AG08395 (cell line): ENCODE results near the gene BCL2.

Source experiments
- DNase-seq: peaks from one replicate; pipeline ENCODE4 v3.0.0; 2012; ENCODE audit warnings: mixed read lengths, low spot score

Gene BCL2

DNA sequence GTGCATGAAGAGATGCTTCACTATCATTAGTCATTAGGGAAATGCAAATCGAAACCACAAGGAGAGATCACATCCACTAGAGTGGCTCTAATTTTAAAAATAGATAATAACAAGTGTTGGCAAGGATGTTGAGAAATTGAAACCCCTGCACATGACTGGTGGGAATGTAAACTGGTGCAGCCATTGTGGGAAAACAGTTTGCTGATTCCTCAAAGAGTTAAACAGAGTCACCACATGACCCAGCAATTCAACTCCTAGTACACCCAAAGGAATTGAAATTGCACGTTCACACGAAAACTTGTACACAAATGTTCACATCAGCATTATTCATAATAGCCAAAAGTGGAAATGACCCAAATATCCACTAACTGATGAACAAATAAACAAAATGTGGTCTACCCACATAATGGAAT is 179.5 kb downstream of the BCL2 start:
- no peak for DNase-seq

GRCh38 chr18:63138436-63139340 is 180.9 kb downstream of the BCL2 start:
- peak; percentile 66 for DNase-seq

DNA sequence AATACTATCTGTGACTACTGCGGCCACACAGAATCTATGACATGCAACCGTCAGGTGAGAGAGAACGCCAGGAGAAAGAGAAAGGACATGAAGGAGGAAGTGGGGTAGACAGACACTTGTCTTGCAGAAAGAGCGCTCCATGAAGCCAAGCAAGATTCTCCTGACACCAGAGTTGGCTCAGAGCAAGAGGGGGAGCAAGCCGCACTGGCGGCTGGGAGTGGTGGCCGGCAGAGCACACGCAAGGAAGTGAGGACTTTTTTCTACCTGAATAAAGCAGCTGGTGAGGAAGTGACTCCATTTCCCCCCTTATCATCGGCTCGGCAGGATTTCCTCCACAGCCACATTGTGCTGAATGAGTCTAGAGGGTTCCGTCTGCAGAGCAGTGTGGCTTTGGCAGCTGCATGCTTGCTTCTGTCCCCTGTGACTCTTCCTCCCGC is 181.6 kb downstream of the BCL2 start:
- peak; percentile 14 for DNase-seq

- no peak for DNase-seq
These were observed 184.5 kb downstream of the BCL2 start for GRCh38 chr18:63135101-63135500.

DNA sequence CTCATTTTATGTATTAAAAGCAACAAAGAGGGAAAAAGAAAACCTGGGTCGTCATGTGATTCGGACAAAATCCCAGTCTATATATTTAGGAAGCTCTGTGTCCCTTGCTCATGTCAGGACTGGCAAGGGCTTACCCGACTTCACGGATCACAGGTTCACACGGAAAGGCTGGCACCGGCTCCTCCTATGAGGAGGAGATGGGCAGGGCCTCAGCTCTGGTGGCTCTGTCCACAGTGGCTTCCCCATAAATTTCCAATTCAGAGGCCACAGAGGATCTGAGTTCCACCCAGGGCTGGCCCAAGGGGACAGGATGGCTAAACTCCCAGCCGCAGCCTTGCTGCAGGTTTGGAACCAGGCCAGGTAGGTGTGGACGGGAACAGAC is 186.8 kb downstream of the BCL2 start:
- no peak for DNase-seq

DNA sequence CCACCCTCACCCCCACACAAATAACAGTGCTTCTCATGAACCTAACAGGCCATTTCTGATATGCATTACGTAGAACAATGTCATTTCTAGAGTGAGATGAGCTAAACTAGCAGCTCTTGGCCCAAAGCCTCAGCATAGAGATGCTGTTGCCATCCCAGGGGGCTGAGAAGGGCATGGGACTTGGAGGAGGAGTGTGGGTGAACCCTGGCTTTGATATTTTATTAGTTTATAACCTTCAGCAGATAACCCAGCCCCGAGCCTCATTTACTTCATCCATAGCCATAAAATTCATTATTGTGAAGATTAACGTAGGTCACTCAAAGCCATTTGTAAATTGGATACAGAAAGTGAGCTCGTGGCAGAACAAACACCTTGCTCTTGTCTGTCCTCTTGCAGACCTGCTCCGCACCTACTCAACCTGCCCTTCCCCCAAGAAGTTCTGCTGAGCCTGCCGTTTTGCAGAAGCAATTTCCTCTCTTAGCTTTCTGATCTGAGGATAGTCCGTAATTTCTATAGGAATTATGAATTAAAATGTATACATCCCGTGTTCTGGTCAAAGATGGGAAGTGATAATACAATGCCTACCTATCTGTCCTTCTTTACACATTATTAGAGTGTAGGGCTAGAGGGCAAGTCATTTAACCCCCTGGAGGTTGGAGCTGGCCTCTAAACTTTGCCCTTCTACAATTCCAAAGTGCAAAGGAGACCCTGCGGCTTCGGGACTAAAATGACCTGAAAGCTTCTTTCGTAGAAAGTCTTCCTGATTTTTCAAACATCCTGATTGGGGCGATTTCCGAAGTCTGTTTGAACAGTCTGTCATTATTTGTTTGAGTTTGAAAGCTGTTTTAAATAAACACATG is 187.4 kb downstream of the BCL2 start:
- DNase-seq: no peak

GRCh38 chr18:63131106-63131958 is 188.2 kb downstream of the BCL2 start:
- peak; percentile 79 for DNase-seq

GRCh38 chr18:63130176-63130575 is 189.4 kb downstream of the BCL2 start:
- DNase-seq: no peak

GRCh38 chr18:63128237-63128974 is 191.2 kb downstream of the BCL2 start:
- no peak for DNase-seq

- DNase-seq: no peak
These were observed 193.2 kb downstream of the BCL2 start for GRCh38 chr18:63126134-63127069.

- DNase-seq: no peak
These were observed 198.9 kb downstream of the BCL2 start for GRCh38 chr18:63120620-63121019.

DNA sequence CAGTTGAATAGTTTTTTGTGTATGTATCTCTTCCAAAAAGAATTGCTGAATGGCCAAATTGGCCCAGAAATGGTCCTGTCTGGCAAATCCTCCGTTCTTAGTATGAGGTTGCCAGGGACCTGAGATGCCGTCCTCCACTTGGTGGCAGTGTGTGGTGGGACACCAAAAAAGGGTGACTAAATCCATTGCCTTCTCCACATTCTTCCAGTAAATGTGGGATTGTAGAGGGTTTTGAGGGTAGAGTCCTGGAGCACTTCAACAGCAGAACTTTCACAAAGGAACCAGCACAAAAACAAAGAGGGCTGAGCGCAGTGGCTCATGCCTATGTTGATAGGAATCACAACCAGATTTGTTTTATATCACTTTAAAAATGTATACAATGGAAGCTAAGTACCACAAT is 199.9 kb downstream of the BCL2 start:
- DNase-seq: peak; percentile 63

- DNase-seq: no peak
These were observed 205.5 kb downstream of the BCL2 start for GRCh38 chr18:63113899-63114565.

DNA sequence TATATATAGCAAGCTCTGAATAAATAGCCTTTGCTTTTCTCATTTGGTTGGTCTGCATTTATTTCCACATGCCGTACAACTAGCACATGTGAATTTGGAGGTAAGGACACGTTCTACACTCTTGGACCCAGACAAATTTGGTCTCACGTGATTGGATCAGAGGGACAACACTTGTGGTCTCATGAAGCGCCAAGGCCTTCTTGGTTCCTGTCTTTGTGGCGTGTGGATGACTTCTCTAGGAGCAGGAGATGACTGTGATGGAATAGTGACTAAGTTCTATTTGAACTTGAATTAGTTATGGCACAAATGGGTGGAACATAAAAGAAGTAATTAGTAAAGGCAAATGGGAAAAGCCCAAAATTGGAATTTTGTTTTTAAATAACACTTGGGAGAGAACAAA is 206.9 kb downstream of the BCL2 start:
- no peak for DNase-seq

DNA sequence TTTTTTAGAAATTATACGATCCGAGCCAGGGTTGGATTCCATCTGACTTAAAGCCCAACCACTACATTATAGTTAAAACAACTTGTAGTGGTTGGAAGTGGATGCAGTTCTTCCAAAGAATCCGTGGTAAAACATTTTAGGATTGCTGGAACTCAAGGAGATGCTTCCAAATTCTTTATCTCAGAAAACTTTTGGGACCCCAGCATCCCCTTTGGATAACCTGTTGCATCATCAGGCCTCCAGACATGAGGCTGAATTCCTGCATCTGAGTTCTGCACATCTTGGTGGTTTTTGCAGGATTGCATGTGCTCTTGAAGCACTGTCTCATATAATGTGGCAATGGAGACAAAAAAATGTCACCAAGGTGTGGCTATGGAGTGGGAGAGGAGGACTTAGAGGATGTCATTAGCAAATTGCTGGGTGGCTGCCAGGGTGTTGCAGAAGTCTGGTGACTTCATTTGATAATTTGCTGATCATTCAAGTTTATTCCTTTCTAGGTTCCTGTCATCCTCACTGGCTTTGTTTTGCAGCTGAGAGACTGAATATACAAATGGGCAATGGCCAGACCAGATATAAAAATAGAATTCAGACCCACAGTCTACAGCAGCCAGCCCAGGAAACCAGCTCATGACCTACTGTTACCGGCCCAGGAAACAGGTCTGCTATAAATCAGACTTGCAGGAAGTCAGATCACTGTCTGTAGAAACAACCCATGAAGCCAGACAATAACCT is 207.7 kb downstream of the BCL2 start:
- no peak for DNase-seq

GRCh38 chr18:63109802-63110201 is 209.8 kb downstream of the BCL2 start:
- DNase-seq: no peak

- no peak for DNase-seq
These were observed 210.5 kb downstream of the BCL2 start for GRCh38 chr18:63109022-63109421.

DNA sequence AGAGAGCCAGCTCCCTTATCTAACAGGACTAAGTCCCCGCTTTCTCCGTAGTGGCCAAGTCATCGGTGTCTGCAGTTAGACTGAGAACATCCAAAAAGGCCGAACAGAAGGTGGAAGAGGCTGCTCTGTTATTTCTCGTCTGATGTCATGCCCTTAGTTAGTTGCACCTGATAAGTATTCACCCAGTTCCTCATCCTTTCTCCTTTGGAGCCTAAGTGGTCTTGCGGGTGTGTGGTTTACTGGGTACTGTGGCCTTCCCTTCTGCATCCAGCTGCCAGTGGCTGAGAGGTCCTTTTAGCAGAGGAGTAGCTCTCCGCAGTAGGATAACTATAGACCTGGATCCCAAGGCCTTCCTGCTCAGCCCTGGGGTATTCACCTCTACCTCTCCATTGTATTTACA is 211.6 kb downstream of the BCL2 start:
- DNase-seq: no peak
